H9 (cell line): Measurements from ENCODE around the gene VEZT. TPM values are rescaled to one million over a fixed set of nuclear protein-coding genes. Genes with fewer than 3 reads are reported as not detected.

Source experiments
- DNase-seq: peaks from one replicate; pipeline ENCODE4 v3.0.0-alpha.2; 2017
- H2AFZ ChIP-seq: one replicate; pipeline ENCODE4 v1.6.1; 2013; ENCODE audit warnings: mild to moderate bottlenecking, low read length, control low read depth, moderate library complexity
- H2AK5ac ChIP-seq: 2 replicates; pipeline ENCODE4 v1.6.1; 2013; ENCODE audit warnings: low read length, control low read depth, mixed read lengths; ENCODE audit not compliant: insufficient read length
- H2BK120ac ChIP-seq: one replicate; pipeline ENCODE4 v1.6.1; 2013; ENCODE audit warnings: low read depth, mild to moderate bottlenecking, low read length, control low read depth, inconsistent platforms; ENCODE audit not compliant: poor library complexity, severe bottlenecking
- H2BK12ac ChIP-seq: 2 replicates; pipeline ENCODE4 v1.6.1; 2013; ENCODE audit warnings: low read length, control low read depth, mixed read lengths, low read depth; ENCODE audit not compliant: insufficient read length
- H2BK15ac ChIP-seq: 2 replicates; pipeline ENCODE4 v1.6.1; 2013; ENCODE audit warnings: low read depth, low read length, control low read depth
- H2BK20ac ChIP-seq: one replicate; pipeline ENCODE4 v1.6.1; 2013; ENCODE audit warnings: low read depth, mild to moderate bottlenecking, low read length, control low read depth, inconsistent platforms; ENCODE audit not compliant: poor library complexity, severe bottlenecking
- H2BK5ac ChIP-seq: 2 replicates; pipeline ENCODE4 v1.6.1; 2013; ENCODE audit warnings: low read length, control low read depth, mixed read lengths; ENCODE audit not compliant: insufficient read length
- H3K14ac ChIP-seq: 2 replicates; pipeline ENCODE4 v1.6.1; 2013; ENCODE audit warnings: low read length, control low read depth; ENCODE audit not compliant: insufficient read depth
- H3K18ac ChIP-seq: 2 replicates; pipeline ENCODE4 v1.6.1; 2013; ENCODE audit warnings: low read depth, mild to moderate bottlenecking, mixed read lengths, low read length, control low read depth; ENCODE audit not compliant: insufficient read length
- H3K23ac ChIP-seq: 2 replicates; pipeline ENCODE4 v1.6.1; 2013; ENCODE audit warnings: low read length, control low read depth, mixed read lengths, low read depth; ENCODE audit not compliant: insufficient read length
- H3K23me2 ChIP-seq: 2 replicates; pipeline ENCODE4 v1.6.1; 2013; ENCODE audit warnings: low read depth, mild to moderate bottlenecking, mixed read lengths, low read length, control low read depth; ENCODE audit not compliant: insufficient read length, poor library complexity, severe bottlenecking
- H3K27ac ChIP-seq: 2 replicates; pipeline ENCODE4 v1.5.1; 2013; ENCODE audit warnings: low read length, control low read depth, mixed read lengths, low read depth; ENCODE audit not compliant: insufficient read length
- H3K27me3 ChIP-seq: 2 replicates; pipeline ENCODE4 v1.6.1; 2013; ENCODE audit warnings: low read length, control low read depth, inconsistent platforms; ENCODE audit not compliant: insufficient read depth
- H3K4ac ChIP-seq: 2 replicates; pipeline ENCODE4 v1.6.1; 2013; ENCODE audit warnings: low read depth, mild to moderate bottlenecking, control low read depth, inconsistent platforms, low read length, moderate library complexity
- H3K4me1 ChIP-seq: 2 replicates; pipeline ENCODE4 v1.6.1; 2013; ENCODE audit warnings: low read length, control low read depth, inconsistent platforms; ENCODE audit not compliant: insufficient read depth
- H3K4me2 ChIP-seq: 2 replicates; pipeline ENCODE4 v1.6.1; 2013; ENCODE audit warnings: low read length, control low read depth, mixed read lengths; ENCODE audit not compliant: insufficient read length, insufficient read depth
- H3K56ac ChIP-seq: 2 replicates; pipeline ENCODE4 v1.6.1; 2013; ENCODE audit warnings: low read depth, mild to moderate bottlenecking, mixed read lengths, low read length, control low read depth; ENCODE audit not compliant: insufficient read length
- H3K79me1 ChIP-seq: 2 replicates; pipeline ENCODE4 v1.6.1; 2013; ENCODE audit warnings: low read depth, mild to moderate bottlenecking, moderate library complexity, low read length, control low read depth, inconsistent platforms; ENCODE audit not compliant: insufficient read depth, poor library complexity, severe bottlenecking
- H3K79me2 ChIP-seq: 2 replicates; pipeline ENCODE4 v1.6.1; 2013; ENCODE audit warnings: low read length, control low read depth, inconsistent platforms; ENCODE audit not compliant: insufficient read depth
- H3K9ac ChIP-seq: 2 replicates; pipeline ENCODE4 v1.6.1; 2013; ENCODE audit warnings: low read length, control low read depth, mixed read lengths; ENCODE audit not compliant: insufficient read length; ENCODE audit errors: extremely low read depth
- H3K9me3 ChIP-seq: one replicate; pipeline ENCODE4 v1.6.1; 2013; ENCODE audit warnings: low read depth, low read length, inconsistent platforms; ENCODE audit not compliant: control insufficient read depth
- H3T11ph ChIP-seq: one replicate; pipeline ENCODE4 v1.6.1; 2013; ENCODE audit warnings: mild to moderate bottlenecking, low read length, control low read depth, inconsistent platforms
- H4K20me1 ChIP-seq: one replicate; pipeline ENCODE4 v1.6.1; 2013; ENCODE audit not compliant: control insufficient read depth, insufficient read length, insufficient read depth
- H4K5ac ChIP-seq: 2 replicates; pipeline ENCODE4 v1.6.1; 2013; ENCODE audit warnings: low read depth, mild to moderate bottlenecking, mixed read lengths, low read length, control low read depth; ENCODE audit not compliant: insufficient read length
- H4K8ac ChIP-seq: replicated peaks from 2 replicates; pipeline ENCODE4 v1.6.1; 2013; ENCODE audit warnings: low read length, control low read depth, mixed read lengths, low read depth; ENCODE audit not compliant: insufficient read length
- H4K91ac ChIP-seq: 2 replicates; pipeline ENCODE4 v1.6.1; 2013; ENCODE audit warnings: low read depth, mild to moderate bottlenecking, moderate library complexity, mixed read lengths, low read length, control low read depth; ENCODE audit not compliant: insufficient read length
- H3K27ac Mint-ChIP-seq, 3 experiments: 2 replicates in 2 of 3; 3 replicates in 1 of 3; pipeline ENCODE4 v1.8.0; 2020 to 2021; ENCODE audit warnings: mixed read lengths in 3 of 3, mild to moderate bottlenecking in 1 of 3, moderate library complexity in 1 of 3
- H3K27me3 Mint-ChIP-seq: 2 replicates; pipeline ENCODE4 v1.8.0; 2021; ENCODE audit warnings: low read depth, mild to moderate bottlenecking, moderate library complexity, mixed read lengths
- H3K36me3 Mint-ChIP-seq, 3 experiments: 2 replicates in 2 of 3; 3 replicates in 1 of 3; pipeline ENCODE4 v1.8.0; 2020 to 2021; ENCODE audit warnings: low read depth in 3 of 3, mixed read lengths in 3 of 3; ENCODE audit not compliant: insufficient read depth in 1 of 3
- H3K4me1 Mint-ChIP-seq, 2 experiments: 2 replicates each; pipeline ENCODE4 v1.8.0; 2020; ENCODE audit warnings: mixed read lengths in 2 of 2
- H3K4me3 Mint-ChIP-seq, 2 experiments: 2 replicates in 1 of 2; 3 replicates in 1 of 2; pipeline ENCODE4 v1.8.0; 2020 to 2021; ENCODE audit warnings: mild to moderate bottlenecking in 2 of 2, mixed read lengths in 2 of 2, moderate library complexity in 1 of 2
- H3K9me3 Mint-ChIP-seq, 2 experiments: 2 replicates in 1 of 2; 3 replicates in 1 of 2; pipeline ENCODE4 v1.8.0; 2020; ENCODE audit warnings: mild to moderate bottlenecking in 2 of 2, mixed read lengths in 2 of 2, moderate library complexity in 1 of 2
- CTCF ChIP-seq: fragments of 200-600 bp; sonication (generic); conservative IDR thresholded peaks from 3 replicates; pipeline ENCODE4 v1.8.0; 2021; ENCODE audit warnings: antibody characterized with exemption, mild to moderate bottlenecking
- WGBS: extraction: QIAGEN DNeasy Blood & Tissue Kit; methylation state at CpG from one replicate; pipeline ENCODE4 v1.1.7; 2013; ENCODE audit warnings: missing lambda C conversion rate, low lambda C conversion rate, mixed read lengths; ENCODE audit not compliant: insufficient read length; ENCODE audit errors: extremely low coverage; 5-methylcytosine and 5-hydroxymethylcytosine counted together
- total RNA-seq: library from RNA; stranded (reverse); gene quantifications from 2 replicates; pipeline ENCODE4 v1.2.1, GENCODE V29; 2021

Gene VEZT
- total RNA-seq, 1 experiment from 2014 or later, result 69.8 TPM

GRCh38 chr12:95213928-95214327 is 3.7 kb upstream of the VEZT start:
- Histone ChIP-seq H3K14ac (no peak overlapping the region), H3K9ac (no peak overlapping the region), H3K4ac (no peak overlapping the region), H2AK5ac (no peak overlapping the region), H3K23ac (no peak overlapping the region), H2BK12ac (no peak overlapping the region), H3K27ac (no peak overlapping the region), H3K23me2 (peaks cover 9% of the 10 kb centered on the region), H2BK20ac (no peak overlapping the region), H3K79me2 (peaks cover 20% of the 10 kb centered on the region; the same call in 1 of the 2 replicates), H3K18ac (no peak overlapping the region), H2BK120ac (no peak overlapping the region), H2BK5ac (no peak overlapping the region), H3K4me1 (peaks cover 3% of the 10 kb centered on the region; the same call in 1 of the 2 replicates), H3K79me1 (peaks cover 3% of the 10 kb centered on the region), H3K9me3 (no peaks in the 10 kb centered on the region), H4K5ac (no peak overlapping the region), H3K4me2 (no peak overlapping the region), H3K56ac (no peak overlapping the region), H4K91ac (no peak overlapping the region), H4K20me1 (no peaks in the 10 kb centered on the region), H2BK15ac (no peak overlapping the region), H4K8ac (no peak overlapping the region), H2AFZ (no peak overlapping the region), H3K27me3 (no peaks in the 10 kb centered on the region), H3T11ph (no peak overlapping the region)
- H3K27ac Mint-ChIP-seq, result no peak overlapping the region; a peak in 1 of 7 replicates
- no peaks in the 10 kb centered on the region for H3K27me3 Mint-ChIP-seq
- peaks cover 3 to 23% (median 10%) of the 10 kb centered on the region in 3 experiments for H3K36me3 Mint-ChIP-seq
- no peaks in the 10 kb centered on the region for H3K9me3 Mint-ChIP-seq
- no peak overlapping the region for H3K4me3 Mint-ChIP-seq
- no peak for TF ChIP-seq CTCF
- no peak for DNase-seq
- H3K4me1 Mint-ChIP-seq, result peaks cover 47 to 53% of the 10 kb centered on the region in 2 experiments
- no CpG with 5 or more reads among the region's 1 CpG for WGBS
